ENCODE measurements around the gene LRRC4C.

The LRRC4C gene

DNA sequence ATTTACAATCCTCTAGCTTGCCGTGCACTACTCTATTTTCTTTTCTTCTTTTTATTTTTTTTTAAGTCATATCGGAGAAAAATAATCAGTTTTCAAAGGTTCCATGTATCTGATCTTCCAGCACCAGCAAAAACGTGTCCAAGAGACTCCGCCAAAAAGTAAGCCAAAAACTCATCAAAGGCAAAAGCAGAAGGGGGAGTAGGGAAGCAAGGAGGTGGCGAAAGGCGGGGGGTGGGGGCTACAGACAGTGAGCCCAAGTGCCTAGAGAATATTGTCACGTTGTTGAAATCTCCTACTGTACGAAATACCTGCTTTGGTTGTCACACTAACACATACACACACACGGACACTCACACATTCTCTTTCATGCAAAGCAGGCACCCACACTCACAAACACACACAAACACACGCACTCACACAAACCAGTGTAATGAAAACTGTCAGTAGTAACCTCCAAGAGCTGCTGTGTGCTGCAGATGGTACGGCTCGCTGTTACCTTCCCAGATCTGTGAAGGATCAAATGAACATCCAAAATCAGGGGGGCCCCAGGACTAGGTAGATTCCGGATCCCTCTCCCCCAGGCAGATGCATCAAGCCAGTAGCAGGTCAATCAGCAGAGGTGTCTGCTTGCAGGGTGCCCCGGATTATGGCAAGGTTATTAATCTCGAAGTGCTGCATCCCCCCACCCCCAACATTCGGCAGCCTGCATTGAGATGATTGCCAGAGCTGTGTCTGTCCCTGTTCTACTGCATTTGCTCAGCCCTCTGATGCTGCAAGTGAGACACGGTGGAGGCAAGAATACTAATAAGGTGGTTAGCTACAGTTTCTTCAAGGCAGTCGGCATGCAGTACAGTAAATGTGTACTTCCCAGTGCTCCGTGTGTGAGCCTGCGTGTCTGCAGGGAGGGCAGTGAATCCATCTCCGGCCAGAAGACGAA, at the start of gene LRRC4C:
Gene LRRC4C (minus strand): TSS at position 188 of the 937 bp plus-strand sequence.
- no peaks in the 10 kb centered on the region for H3K36me3 ChIP-seq (ENCODE audit: control insufficient read depth, insufficient read depth, low read length)
- peak within 1 kb of the TSS; percentile 36 for H3K4me3 ChIP-seq (ENCODE audit: low read depth, low read length)
- H3K4me1 ChIP-seq (ENCODE audit: control insufficient read depth, insufficient read depth, low read length): peaks cover 54% of the 10 kb centered on the region
- no peaks in the 10 kb centered on the region; the same call in 1 of the 2 replicates for H3K9me3 ChIP-seq (ENCODE audit: control insufficient read depth, insufficient read depth, low read length)
- H3K27me3 ChIP-seq (ENCODE audit: control insufficient read depth, insufficient read depth, low read length): no peaks in the 10 kb centered on the region
- H3K27ac ChIP-seq (ENCODE audit: low read depth, low read length): no peak within 1 kb of the TSS
- H3K9ac ChIP-seq (ENCODE audit: low read depth, low read length): peak within 1 kb of the TSS; percentile 20; the same call in 1 of the 2 replicates

DNA sequence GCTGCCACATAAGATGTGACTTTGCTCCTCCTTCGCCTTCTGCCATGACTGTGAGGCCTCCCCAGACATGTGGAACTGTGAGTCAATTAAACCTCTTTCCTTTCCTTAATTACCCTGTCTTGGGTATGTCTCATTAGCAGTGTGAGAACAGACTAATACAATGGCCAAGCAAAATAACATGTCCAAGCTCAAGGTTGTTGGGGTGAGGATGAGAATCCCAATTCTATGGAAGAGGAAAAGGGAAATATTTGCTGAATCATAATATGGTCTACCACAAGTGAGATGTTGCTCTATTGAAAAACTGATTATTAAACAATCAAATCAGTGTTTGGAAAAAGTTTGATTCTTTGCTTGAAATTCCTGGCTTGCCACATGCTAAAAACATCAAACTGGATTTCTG, 48.7 kb upstream of the LRRC4C start:
- no peak overlapping the region for H3K27ac ChIP-seq (ENCODE audit: low read depth, low read length)
- H3K4me1 ChIP-seq (ENCODE audit: control insufficient read depth, insufficient read depth, low read length): peaks cover 13% of the 10 kb centered on the region
- no peak overlapping the region for H3K4me3 ChIP-seq (ENCODE audit: low read depth, low read length)
- no peaks in the 10 kb centered on the region for H3K27me3 ChIP-seq (ENCODE audit: control insufficient read depth, insufficient read depth, low read length)
- H3K36me3 ChIP-seq (ENCODE audit: control insufficient read depth, insufficient read depth, low read length): no peaks in the 10 kb centered on the region
- H3K9me3 ChIP-seq (ENCODE audit: control insufficient read depth, insufficient read depth, low read length): no peaks in the 10 kb centered on the region
- H3K9ac ChIP-seq (ENCODE audit: low read depth, low read length): no peak overlapping the region

DNA sequence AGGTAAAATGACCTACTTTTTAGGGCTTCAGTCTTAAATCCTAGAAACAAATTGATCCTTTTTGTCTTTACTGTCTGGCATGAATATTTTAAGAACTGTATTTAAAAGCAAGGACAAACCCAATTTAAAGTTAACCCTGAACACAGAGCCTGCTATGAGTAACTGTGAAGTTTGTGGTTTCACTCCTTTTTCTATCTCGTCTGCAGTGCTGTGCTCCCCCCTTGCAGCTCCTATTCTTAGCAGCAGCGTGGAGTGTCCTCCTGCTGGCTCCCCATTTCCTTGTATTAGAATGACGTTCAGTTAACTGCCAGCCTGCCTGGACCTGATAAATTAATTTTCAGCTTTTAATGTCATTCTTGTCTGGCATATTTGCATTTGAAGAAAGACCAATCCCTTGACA, 40.0 kb upstream of the LRRC4C start:
- Histone ChIP-seq H3K9me3 (ENCODE audit: control insufficient read depth, insufficient read depth, low read length) (no peaks in the 10 kb centered on the region), H3K27ac (ENCODE audit: low read depth, low read length) (peak overlapping the region; percentile 97), H3K4me3 (ENCODE audit: low read depth, low read length) (no peak overlapping the region), H3K27me3 (ENCODE audit: control insufficient read depth, insufficient read depth, low read length) (no peaks in the 10 kb centered on the region), H3K9ac (ENCODE audit: low read depth, low read length) (no peak overlapping the region), H3K4me1 (ENCODE audit: control insufficient read depth, insufficient read depth, low read length) (peaks cover 45% of the 10 kb centered on the region), H3K36me3 (ENCODE audit: control insufficient read depth, insufficient read depth, low read length) (no peaks in the 10 kb centered on the region)

DNA sequence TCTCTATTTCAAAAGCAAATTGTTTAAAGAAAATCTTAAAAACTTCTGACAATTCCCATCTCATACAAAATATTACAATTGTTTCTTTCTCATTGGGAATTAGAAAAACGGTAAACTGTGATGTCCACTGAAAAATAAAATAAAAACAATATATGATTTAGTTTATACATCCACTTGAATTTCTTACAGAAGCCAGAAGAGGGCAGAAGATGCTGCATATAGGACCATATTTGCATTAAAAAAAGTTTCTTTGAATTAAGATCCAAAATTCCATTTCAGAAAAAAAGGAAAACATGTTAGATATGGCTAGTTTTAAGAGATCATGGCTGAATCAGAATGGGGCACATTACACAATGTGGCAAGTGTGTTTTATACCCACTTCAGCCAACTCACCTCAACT, 39.3 kb upstream of the LRRC4C start:
- no peaks in the 10 kb centered on the region for H3K9me3 ChIP-seq (ENCODE audit: control insufficient read depth, insufficient read depth, low read length)
- no peak overlapping the region for H3K9ac ChIP-seq (ENCODE audit: low read depth, low read length)
- no peaks in the 10 kb centered on the region for H3K27me3 ChIP-seq (ENCODE audit: control insufficient read depth, insufficient read depth, low read length)
- no peaks in the 10 kb centered on the region for H3K36me3 ChIP-seq (ENCODE audit: control insufficient read depth, insufficient read depth, low read length)
- 0 out of 2 replicates have a peak overlapping the region, but pooled peaks have one; percentile 9 for H3K4me3 ChIP-seq (ENCODE audit: low read depth, low read length)
- peak overlapping the region; percentile 97 for H3K27ac ChIP-seq (ENCODE audit: low read depth, low read length)
- H3K4me1 ChIP-seq (ENCODE audit: control insufficient read depth, insufficient read depth, low read length): peaks cover 43% of the 10 kb centered on the region

DNA sequence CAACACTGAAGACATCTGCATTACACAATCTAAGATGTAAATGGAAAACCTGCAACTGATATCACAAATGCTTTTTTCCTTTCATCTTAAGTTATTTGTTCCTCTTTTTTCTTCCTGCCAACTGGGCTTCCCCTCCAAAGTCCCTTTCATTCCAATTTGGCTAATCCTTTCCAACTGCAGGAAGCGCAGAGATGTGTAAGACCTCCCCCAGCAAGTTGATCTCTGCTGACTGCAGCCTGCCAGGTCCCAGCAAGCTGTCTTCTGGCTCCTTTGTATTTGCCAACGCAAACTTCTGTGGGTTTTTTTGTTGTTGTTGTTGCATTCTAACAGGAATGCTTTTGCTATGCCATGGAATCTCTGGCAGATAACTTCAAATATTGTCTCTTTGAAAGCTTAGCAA, 38.5 kb upstream of the LRRC4C start:
- Histone ChIP-seq H3K9me3 (ENCODE audit: control insufficient read depth, insufficient read depth, low read length) (no peaks in the 10 kb centered on the region), H3K4me3 (ENCODE audit: low read depth, low read length) (peak overlapping the region; percentile 9; the same call in 1 of the 2 replicates), H3K27ac (ENCODE audit: low read depth, low read length) (peak overlapping the region; percentile 97), H3K36me3 (ENCODE audit: control insufficient read depth, insufficient read depth, low read length) (no peaks in the 10 kb centered on the region), H3K27me3 (ENCODE audit: control insufficient read depth, insufficient read depth, low read length) (no peaks in the 10 kb centered on the region), H3K4me1 (ENCODE audit: control insufficient read depth, insufficient read depth, low read length) (peaks cover 38% of the 10 kb centered on the region), H3K9ac (ENCODE audit: low read depth, low read length) (no peak overlapping the region)

DNA sequence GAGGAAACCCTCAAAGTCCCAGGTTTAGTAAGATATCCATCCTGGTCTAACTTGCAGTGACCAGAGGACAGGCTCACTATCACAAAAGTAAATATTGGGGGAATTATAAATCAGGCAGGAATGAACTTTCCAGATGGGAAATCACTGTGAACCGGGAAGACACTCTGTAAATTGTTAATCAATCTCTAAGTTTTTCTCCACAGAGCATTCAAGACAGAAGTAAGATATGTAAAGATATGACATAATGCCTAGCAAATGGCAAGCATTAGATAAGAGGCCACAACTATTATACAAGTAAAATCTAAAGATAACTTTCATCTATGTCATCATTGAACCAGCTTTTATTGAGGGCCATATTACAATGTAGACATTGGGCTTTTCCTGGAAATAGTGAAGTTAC, 35.3 kb upstream of the LRRC4C start:
- Histone ChIP-seq H3K27ac (ENCODE audit: low read depth, low read length) (no peak overlapping the region), H3K9ac (ENCODE audit: low read depth, low read length) (no peak overlapping the region), H3K4me1 (ENCODE audit: control insufficient read depth, insufficient read depth, low read length) (peaks cover 29% of the 10 kb centered on the region), H3K4me3 (ENCODE audit: low read depth, low read length) (no peak overlapping the region), H3K9me3 (ENCODE audit: control insufficient read depth, insufficient read depth, low read length) (no peaks in the 10 kb centered on the region), H3K27me3 (ENCODE audit: control insufficient read depth, insufficient read depth, low read length) (no peaks in the 10 kb centered on the region), H3K36me3 (ENCODE audit: control insufficient read depth, insufficient read depth, low read length) (no peaks in the 10 kb centered on the region)

DNA sequence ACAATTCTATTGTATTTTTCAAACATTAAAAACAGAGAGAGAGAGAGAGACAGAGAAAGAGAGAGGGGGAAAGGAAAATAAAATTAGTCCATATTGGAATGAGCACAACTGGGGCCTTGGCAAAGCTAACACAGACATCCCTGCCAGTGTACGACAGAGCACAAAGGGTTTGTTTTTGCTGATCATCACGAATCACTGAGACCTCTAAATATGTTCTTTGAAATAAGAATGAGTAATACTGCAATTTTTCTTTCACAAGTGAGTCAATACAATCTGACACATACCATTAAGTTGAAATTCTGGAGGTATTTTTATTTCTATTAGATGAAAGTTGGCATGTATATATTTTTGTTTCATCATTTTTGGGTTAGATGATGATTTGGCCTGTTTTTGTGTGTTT, 27.0 kb upstream of the LRRC4C start:
- H3K4me3 ChIP-seq (ENCODE audit: low read depth, low read length): no peak overlapping the region
- no peaks in the 10 kb centered on the region for H3K27me3 ChIP-seq (ENCODE audit: control insufficient read depth, insufficient read depth, low read length)
- no peak overlapping the region for H3K9ac ChIP-seq (ENCODE audit: low read depth, low read length)
- H3K4me1 ChIP-seq (ENCODE audit: control insufficient read depth, insufficient read depth, low read length): no peaks in the 10 kb centered on the region
- H3K36me3 ChIP-seq (ENCODE audit: control insufficient read depth, insufficient read depth, low read length): no peaks in the 10 kb centered on the region
- no peak overlapping the region for H3K27ac ChIP-seq (ENCODE audit: low read depth, low read length)
- H3K9me3 ChIP-seq (ENCODE audit: control insufficient read depth, insufficient read depth, low read length): no peaks in the 10 kb centered on the region

DNA sequence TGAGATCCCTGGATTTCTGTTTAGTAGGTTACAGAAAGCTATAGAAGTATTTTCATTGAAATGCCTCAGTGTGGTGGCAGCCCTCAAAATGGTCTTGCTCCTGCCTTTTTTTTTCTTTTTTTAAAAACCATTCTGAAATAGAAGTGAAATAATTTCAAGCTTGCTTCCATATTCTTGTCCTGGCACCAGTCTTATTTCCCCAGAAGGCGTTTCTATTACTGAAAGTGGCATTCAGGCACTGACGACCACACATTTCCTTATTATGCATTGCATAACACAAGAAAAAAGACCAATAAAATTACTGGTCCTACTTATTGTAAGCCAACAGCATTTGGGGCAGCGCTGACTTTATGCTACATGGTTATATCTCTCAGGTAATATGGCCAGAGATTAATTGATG, 24.5 kb upstream of the LRRC4C start:
- Histone ChIP-seq H3K4me3 (ENCODE audit: low read depth, low read length) (no peak overlapping the region), H3K27me3 (ENCODE audit: control insufficient read depth, insufficient read depth, low read length) (no peaks in the 10 kb centered on the region), H3K36me3 (ENCODE audit: control insufficient read depth, insufficient read depth, low read length) (no peaks in the 10 kb centered on the region), H3K4me1 (ENCODE audit: control insufficient read depth, insufficient read depth, low read length) (no peaks in the 10 kb centered on the region), H3K27ac (ENCODE audit: low read depth, low read length) (no peak overlapping the region), H3K9me3 (ENCODE audit: control insufficient read depth, insufficient read depth, low read length) (peaks cover 4% of the 10 kb centered on the region; the same call in 1 of the 2 replicates), H3K9ac (ENCODE audit: low read depth, low read length) (no peak overlapping the region)

DNA sequence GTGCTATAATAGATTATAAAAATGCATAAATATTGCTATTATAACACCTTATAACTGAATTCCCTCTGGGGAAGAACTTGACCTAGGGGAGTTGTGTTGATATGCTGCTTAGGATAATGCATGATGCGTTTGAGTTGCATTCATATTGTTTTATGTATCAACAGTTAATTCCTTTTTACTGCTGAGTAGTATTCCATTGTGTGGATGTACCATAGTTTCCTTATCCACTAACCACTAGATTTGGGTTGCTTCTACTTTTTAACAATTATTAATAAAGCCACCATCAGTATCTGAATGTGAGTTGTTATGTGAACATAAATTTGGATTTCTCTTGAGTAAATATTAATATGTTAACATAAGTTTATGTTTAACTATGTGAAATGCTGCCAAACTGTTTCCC, 19.7 kb upstream of the LRRC4C start:
- H3K36me3 ChIP-seq (ENCODE audit: control insufficient read depth, insufficient read depth, low read length): no peaks in the 10 kb centered on the region
- H3K4me1 ChIP-seq (ENCODE audit: control insufficient read depth, insufficient read depth, low read length): no peaks in the 10 kb centered on the region
- no peak overlapping the region for H3K27ac ChIP-seq (ENCODE audit: low read depth, low read length)
- H3K27me3 ChIP-seq (ENCODE audit: control insufficient read depth, insufficient read depth, low read length): no peaks in the 10 kb centered on the region
- no peak overlapping the region for H3K9ac ChIP-seq (ENCODE audit: low read depth, low read length)
- H3K4me3 ChIP-seq (ENCODE audit: low read depth, low read length): no peak overlapping the region
- H3K9me3 ChIP-seq (ENCODE audit: control insufficient read depth, insufficient read depth, low read length): peaks cover 6% of the 10 kb centered on the region; the same call in 1 of the 2 replicates

DNA sequence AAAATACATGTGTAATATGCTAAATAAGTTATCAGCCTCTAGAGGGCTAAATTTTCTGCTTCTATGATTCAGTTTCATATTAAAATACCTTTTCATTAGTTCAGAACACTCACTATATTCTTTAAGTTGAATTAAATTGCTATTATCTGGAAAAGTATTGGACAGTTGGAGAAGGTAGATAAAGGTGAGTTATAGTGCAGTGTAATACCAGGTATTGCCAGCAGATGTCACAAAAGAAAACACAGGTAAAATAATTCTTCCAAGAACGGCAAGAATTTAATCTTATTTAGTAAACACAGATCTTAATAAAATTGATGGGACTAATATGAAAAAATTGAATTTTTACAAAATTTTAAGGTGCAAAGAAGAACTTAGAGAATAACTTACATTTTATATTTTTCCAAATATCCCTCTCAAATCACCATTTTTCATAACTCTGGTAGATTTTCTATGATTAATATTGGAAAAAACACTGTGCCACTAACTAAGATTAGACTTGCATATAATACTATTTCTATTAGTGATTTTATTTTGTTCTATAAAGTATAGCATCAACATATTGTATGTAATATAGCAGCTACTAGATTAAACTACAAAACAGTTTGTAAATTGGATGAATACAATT, 1.7 kb upstream of the LRRC4C start:
- no peak overlapping the region for H3K27ac ChIP-seq (ENCODE audit: low read depth, low read length)
- H3K4me3 ChIP-seq (ENCODE audit: low read depth, low read length): no peak overlapping the region
- no peaks in the 10 kb centered on the region for H3K27me3 ChIP-seq (ENCODE audit: control insufficient read depth, insufficient read depth, low read length)
- H3K4me1 ChIP-seq (ENCODE audit: control insufficient read depth, insufficient read depth, low read length): peaks cover 41% of the 10 kb centered on the region
- no peaks in the 10 kb centered on the region; the same call in 1 of the 2 replicates for H3K9me3 ChIP-seq (ENCODE audit: control insufficient read depth, insufficient read depth, low read length)
- no peaks in the 10 kb centered on the region for H3K36me3 ChIP-seq (ENCODE audit: control insufficient read depth, insufficient read depth, low read length)
- H3K9ac ChIP-seq (ENCODE audit: low read depth, low read length): no peak overlapping the region

DNA sequence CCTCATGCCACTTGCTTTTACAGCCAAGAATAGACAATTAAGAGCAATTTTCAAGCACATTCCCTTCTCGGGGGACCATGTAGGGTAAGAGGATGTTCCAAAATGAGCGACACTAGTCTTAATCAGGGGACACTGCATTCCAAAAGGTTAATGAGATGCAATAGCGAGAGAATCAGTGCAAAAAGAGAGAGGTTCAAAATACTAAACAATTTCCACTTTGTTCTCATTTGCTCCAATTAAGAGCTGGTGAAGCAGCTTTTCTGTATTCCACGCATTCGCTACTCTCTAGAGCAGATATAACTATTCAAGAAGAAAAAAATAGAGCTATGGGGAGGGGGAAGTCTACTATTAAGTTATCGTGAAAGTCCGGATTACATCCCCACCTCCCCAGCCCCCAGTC, 811 bp downstream of the LRRC4C start:
- Histone ChIP-seq H3K9ac (ENCODE audit: low read depth, low read length) (no peak overlapping the region), H3K4me3 (ENCODE audit: low read depth, low read length) (peak overlapping the region; percentile 36), H3K9me3 (ENCODE audit: control insufficient read depth, insufficient read depth, low read length) (no peaks in the 10 kb centered on the region; the same call in 1 of the 2 replicates), H3K36me3 (ENCODE audit: control insufficient read depth, insufficient read depth, low read length) (no peaks in the 10 kb centered on the region), H3K27ac (ENCODE audit: low read depth, low read length) (no peak overlapping the region), H3K4me1 (ENCODE audit: control insufficient read depth, insufficient read depth, low read length) (peaks cover 54% of the 10 kb centered on the region), H3K27me3 (ENCODE audit: control insufficient read depth, insufficient read depth, low read length) (no peaks in the 10 kb centered on the region)
